Hindlimb muscle (tissue), 1 donor: ENCODE measurements around the gene SH2D5. TPM values are rescaled to one million over a fixed set of nuclear protein-coding genes. Genes with fewer than 3 reads are reported as not detected.
"Not testable (repeated sequence)": the region's sequence is repeated elsewhere in the genome, so short reads cannot be mapped to it uniquely, and the experiment has no call there.

Source experiments
- DNase-seq: peaks from one replicate; pipeline ENCODE4 v3.0.0-alpha.2; 2013
- polyA plus RNA-seq: library from polyadenylated mRNA; unstranded; fragments of 120-200 nt; gene quantifications from one replicate; pipeline ENCODE4 v1.2.1, GENCODE V29; 2013; ENCODE audit not compliant: insufficient read length

SH2D5 gene
- polyA plus RNA-seq, 1 donor = 0.44 TPM

GRCh38 chr1:20693623-20694022, 38.9 kb downstream of the SH2D5 start:
- no peak for DNase-seq

- no peak for DNase-seq
These were observed 40.6 kb downstream of the SH2D5 start for GRCh38 chr1:20691872-20692271.

- DNase-seq = no peak
These were observed 42.9 kb downstream of the SH2D5 start for GRCh38 chr1:20689645-20690056.

- no peak for DNase-seq
These were observed 45.4 kb downstream of the SH2D5 start for GRCh38 chr1:20686883-20687725.

- no peak for DNase-seq
These were observed 46.8 kb downstream of the SH2D5 start for GRCh38 chr1:20685741-20686140.

- no peak for DNase-seq
These were observed 47.3 kb downstream of the SH2D5 start for GRCh38 chr1:20685099-20685662.

GRCh38 chr1:20684651-20685050, 47.9 kb downstream of the SH2D5 start:
- DNase-seq = no peak

GRCh38 chr1:20684050-20684620, 48.4 kb downstream of the SH2D5 start:
- DNase-seq = no peak

- DNase-seq = no peak
These were observed 48.9 kb downstream of the SH2D5 start for GRCh38 chr1:20683614-20684013.

GRCh38 chr1:20682571-20683236, 49.8 kb downstream of the SH2D5 start:
- no peak for DNase-seq

- DNase-seq = no peak
These were observed 50.5 kb downstream of the SH2D5 start for GRCh38 chr1:20681999-20682398.

- DNase-seq = no peak
These were observed 52.2 kb downstream of the SH2D5 start for GRCh38 chr1:20680269-20680668.

- DNase-seq = no peak
These were observed 53.9 kb downstream of the SH2D5 start for GRCh38 chr1:20678599-20678998.

- DNase-seq = not testable (repeated sequence)
These were observed 58.9 kb downstream of the SH2D5 start for GRCh38 chr1:20673626-20674025.

GRCh38 chr1:20672265-20672632, 60.3 kb downstream of the SH2D5 start:
- no peak for DNase-seq

GRCh38 chr1:20670936-20671335, 61.6 kb downstream of the SH2D5 start:
- no peak for DNase-seq

Other genes starting within 250 kb of the SH2D5 start
- 5.9 TPM for gene CAMK2N1, start 246.5 kb downstream of the SH2D5 start, polyA plus RNA-seq
- 19.4 TPM for gene MUL1, start 224.6 kb downstream of the SH2D5 start, polyA plus RNA-seq
- 0.72 TPM for gene FAM43B, start 180.1 kb downstream of the SH2D5 start, polyA plus RNA-seq
- 0.52 TPM for gene CDA, start 143.6 kb downstream of the SH2D5 start, polyA plus RNA-seq
- 44.9 TPM for gene PINK1, start 99.2 kb downstream of the SH2D5 start, polyA plus RNA-seq
- 124 TPM for gene DDOST, start 71.3 kb downstream of the SH2D5 start, polyA plus RNA-seq
- gene KIF17, start 14.7 kb downstream of the SH2D5 start, polyA plus RNA-seq = 4.2 TPM
- gene HP1BP3, start 54.6 kb upstream of the SH2D5 start, polyA plus RNA-seq = 188 TPM